Measurements from ENCODE around the gene ATP10B.

ATP10B gene

DNA sequence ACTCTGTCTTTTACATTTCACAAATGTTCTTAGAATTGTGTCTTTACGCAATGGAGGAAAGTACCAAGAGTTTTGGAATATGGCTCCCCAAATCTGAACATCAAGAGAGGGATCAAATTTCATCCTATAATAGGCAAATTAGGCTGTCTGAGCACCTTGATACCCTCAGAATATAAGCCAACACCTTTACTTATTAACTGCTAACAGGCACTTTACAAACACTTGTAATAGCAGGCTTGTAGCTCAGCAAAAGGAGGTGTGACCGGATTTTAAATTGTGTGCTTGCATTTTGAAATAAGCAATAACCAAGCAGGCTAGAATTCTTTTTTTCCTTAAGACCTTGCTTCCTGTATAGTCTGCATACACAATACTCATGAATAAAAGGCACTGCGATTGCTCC lies 92.0 kb downstream of the ATP10B start:
- H3K4me3 ChIP-seq (replicated peaks; ENCODE audit: low read depth, low read length) = no peak overlapping the region
- DNase-seq (ENCODE audit: extremely low read depth, low read depth) = no peak
- TF ChIP-seq, protein P1, sequence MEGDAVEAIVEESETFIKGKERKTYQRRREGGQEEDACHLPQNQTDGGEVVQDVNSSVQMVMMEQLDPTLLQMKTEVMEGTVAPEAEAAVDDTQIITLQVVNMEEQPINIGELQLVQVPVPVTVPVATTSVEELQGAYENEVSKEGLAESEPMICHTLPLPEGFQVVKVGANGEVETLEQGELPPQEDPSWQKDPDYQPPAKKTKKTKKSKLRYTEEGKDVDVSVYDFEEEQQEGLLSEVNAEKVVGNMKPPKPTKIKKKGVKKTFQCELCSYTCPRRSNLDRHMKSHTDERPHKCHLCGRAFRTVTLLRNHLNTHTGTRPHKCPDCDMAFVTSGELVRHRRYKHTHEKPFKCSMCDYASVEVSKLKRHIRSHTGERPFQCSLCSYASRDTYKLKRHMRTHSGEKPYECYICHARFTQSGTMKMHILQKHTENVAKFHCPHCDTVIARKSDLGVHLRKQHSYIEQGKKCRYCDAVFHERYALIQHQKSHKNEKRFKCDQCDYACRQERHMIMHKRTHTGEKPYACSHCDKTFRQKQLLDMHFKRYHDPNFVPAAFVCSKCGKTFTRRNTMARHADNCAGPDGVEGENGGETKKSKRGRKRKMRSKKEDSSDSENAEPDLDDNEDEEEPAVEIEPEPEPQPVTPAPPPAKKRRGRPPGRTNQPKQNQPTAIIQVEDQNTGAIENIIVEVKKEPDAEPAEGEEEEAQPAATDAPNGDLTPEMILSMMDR (IDR thresholded peaks at IDR 0.05; ENCODE audit: low read depth, low read length, missing control alignments) = no peak

DNA sequence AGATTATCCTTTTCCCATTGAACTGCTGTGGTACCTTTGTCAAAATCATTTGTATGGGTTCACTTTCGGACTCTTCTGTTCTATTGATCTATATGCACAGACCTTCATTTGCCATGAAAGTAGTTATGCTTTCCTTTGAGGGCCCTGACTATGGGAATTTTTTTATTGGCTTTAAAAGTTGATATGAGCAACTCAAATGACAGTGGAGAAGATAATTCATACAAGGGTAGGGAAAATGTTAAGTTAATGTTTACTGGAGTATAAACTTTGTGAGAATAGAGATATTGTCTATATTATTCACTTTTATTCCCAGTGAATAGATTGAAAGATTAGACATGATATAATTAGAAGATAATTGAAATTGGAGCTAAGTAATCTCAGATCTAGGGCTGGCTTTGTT lies 94.8 kb downstream of the ATP10B start:
- no peak overlapping the region for H3K4me3 ChIP-seq (replicated peaks; ENCODE audit: low read depth, low read length)
- TF ChIP-seq, protein P1 (IDR thresholded peaks at IDR 0.05; ENCODE audit: low read depth, low read length, missing control alignments) = no peak
- DNase-seq (ENCODE audit: extremely low read depth, low read depth) = no peak

DNA sequence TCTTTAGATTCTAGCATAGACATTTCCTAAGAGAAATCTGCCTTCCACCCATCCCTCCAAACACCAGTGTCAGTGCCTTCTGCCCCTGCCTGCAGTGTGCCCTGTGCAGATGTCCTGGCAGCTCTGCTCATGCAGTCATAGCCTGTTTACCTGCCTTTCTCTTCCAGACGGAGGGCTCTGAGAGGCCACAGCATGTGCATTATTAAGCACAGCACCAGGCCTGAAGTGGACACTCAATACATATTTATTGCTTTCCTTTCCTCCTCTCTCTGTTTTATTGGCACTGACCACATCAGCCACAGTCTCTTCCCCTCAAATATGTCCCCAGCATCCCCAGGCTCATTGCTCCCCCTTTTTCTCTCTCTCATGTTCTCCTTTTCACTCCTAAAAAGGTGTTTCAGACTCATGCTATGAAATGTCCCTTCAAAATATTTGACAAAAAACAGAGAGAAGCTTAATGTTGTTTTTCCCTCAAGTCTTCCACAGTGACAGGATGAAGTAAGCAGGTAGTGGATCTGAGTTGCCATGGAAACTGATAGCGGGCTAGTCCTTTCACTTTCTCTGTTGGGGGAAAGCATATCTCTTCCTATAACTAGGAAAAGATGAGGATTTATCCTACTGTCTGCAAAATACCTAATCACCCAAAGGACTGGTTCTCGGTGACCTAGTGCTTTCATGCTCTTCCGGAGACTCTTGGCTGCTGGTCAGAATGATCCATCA lies 100.9 kb downstream of the ATP10B start:
- TF ChIP-seq, protein P1 (IDR thresholded peaks at IDR 0.05; ENCODE audit: low read depth, low read length, missing control alignments) = no peak
- no peak for DNase-seq (ENCODE audit: extremely low read depth, low read depth)
- H3K4me3 ChIP-seq (replicated peaks; ENCODE audit: low read depth, low read length) = no peak overlapping the region

DNA sequence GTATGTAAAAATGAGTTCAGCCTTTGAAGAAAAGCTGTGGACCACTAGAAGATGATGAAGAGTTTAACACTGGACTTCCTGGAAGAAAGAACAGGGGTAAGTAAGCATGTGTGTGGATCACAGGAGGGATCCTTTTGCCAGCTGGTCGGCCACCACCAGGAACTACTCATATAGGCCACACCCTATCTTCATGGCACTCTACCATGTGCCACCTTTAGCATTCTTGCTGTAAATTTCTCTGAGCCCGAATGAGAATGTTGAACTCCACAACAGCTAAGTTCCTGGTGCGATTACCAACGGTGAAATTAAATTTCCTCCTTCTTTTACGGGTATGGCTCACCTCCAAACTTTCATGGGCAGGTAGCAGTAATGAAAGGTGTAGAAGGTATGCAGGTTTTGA lies 102.3 kb downstream of the ATP10B start:
- DNase-seq (ENCODE audit: extremely low read depth, low read depth) = no peak
- no peak overlapping the region for H3K4me3 ChIP-seq (replicated peaks; ENCODE audit: low read depth, low read length)
- TF ChIP-seq, protein P1 (IDR thresholded peaks at IDR 0.05; ENCODE audit: low read depth, low read length, missing control alignments) = no peak

DNA sequence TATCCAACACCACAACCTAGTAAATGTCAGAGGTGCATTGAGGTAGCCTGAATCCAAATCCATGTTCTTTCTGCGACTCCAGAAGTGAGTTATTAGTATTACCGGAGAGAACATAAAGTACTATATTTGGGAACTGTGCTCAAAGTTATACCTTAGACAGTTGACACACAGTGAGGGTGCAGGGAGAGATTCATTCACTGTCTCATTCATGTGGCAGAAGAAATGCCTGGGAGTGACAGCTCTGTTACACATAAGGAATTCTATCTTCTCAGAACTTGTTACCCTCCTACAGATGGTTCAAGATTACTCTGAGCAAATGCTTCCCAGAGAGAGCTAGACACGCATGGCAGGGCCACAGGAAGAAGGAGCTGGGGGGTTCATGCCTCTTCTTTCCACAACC lies 103.0 kb downstream of the ATP10B start:
- TF ChIP-seq, protein P1 (IDR thresholded peaks at IDR 0.05; ENCODE audit: low read depth, low read length, missing control alignments) = no peak
- DNase-seq (ENCODE audit: extremely low read depth, low read depth) = no peak
- no peak overlapping the region for H3K4me3 ChIP-seq (replicated peaks; ENCODE audit: low read depth, low read length)

DNA sequence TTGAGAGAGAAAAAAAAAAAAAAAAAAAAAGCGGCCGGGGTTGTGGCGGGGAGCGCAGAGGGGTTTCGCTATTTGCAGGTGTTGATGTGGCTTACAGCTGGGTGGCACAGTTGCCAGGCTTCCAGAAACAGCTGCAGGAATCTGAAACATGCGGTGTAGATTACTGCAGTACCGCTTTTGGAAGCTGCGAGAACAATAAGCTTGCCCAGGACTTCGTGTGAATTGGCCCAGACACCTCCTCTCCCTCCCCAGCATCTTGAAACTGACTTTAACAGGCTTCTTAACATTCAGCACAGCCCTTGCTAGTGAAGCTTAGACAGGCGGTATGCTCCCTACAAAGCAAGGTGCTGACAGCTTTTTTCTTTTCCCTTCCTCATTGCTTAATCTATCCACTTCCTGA lies 104.0 kb downstream of the ATP10B start:
- H3K4me3 ChIP-seq (replicated peaks; ENCODE audit: low read depth, low read length) = no peak overlapping the region
- DNase-seq (ENCODE audit: extremely low read depth, low read depth) = no peak
- TF ChIP-seq, protein P1 (IDR thresholded peaks at IDR 0.05; ENCODE audit: low read depth, low read length, missing control alignments) = no peak

DNA sequence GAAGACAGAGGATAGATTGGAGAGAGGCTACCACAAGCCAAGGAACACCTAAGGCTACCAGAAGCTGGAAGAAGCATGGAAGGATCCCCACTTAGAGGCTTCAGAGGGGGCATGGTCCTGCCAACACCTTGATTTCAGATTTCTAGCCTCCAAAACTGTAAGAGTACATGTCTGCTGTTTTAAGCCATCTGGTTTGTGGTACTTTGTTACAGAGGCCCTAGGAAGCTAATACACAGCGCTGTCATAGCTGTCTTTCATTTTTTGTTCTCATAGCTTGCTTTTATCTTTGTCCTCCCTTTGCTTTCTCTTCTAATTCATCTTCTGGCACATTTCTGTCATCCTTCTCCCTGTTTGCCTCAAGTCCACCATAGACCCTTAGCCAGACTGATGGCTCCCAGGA lies 104.5 kb downstream of the ATP10B start:
- TF ChIP-seq, protein P1 (IDR thresholded peaks at IDR 0.05; ENCODE audit: low read depth, low read length, missing control alignments) = no peak
- DNase-seq (ENCODE audit: extremely low read depth, low read depth) = no peak
- H3K4me3 ChIP-seq (replicated peaks; ENCODE audit: low read depth, low read length) = no peak overlapping the region
